ENCODE data around the gene GNB4. TPM values are rescaled to one million over a fixed set of nuclear protein-coding genes. Genes with fewer than 3 reads are reported as not detected.

The GNB4 gene
- total RNA-seq, 1 donor from 2014 or later: 56.6 TPM

- H3K27ac ChIP-seq: no peak overlapping the region
- no peak overlapping the region for H3K4me3 ChIP-seq
- H3K4me1 ChIP-seq: no peaks in the 10 kb centered on the region
- no peaks in the 10 kb centered on the region for H3K27me3 ChIP-seq
- ATAC-seq (no peak), DNase-seq (no peak)
- no peaks in the 10 kb centered on the region for H3K36me3 ChIP-seq
- H3K9me3 ChIP-seq: no peaks in the 10 kb centered on the region
- no peak for TF ChIP-seq CTCF (IDR thresholded peaks at IDR 0.05)
- intact Hi-C loops (cut with DNase I): no loop called here
Measured at GRCh38 chr3:179482857-179483256, 31.6 kb upstream of the GNB4 start.

GRCh38 chr3:179476215-179476614 lies 24.9 kb upstream of the GNB4 start:
- Histone ChIP-seq H3K27me3 (no peaks in the 10 kb centered on the region), H3K9me3 (no peaks in the 10 kb centered on the region), H3K4me1 (peaks cover 7% of the 10 kb centered on the region), H3K36me3 (no peaks in the 10 kb centered on the region), H3K4me3 (no peak overlapping the region), H3K27ac (no peak overlapping the region)
- DNase-seq (no peak), ATAC-seq (peak; percentile 23)
- intact Hi-C loops (cut with DNase I): no loop called here
- TF ChIP-seq CTCF (IDR thresholded peaks at IDR 0.05): no peak

- no peak for TF ChIP-seq CTCF (IDR thresholded peaks at IDR 0.05)
- Histone ChIP-seq H3K4me1 (peaks cover 7% of the 10 kb centered on the region), H3K9me3 (no peaks in the 10 kb centered on the region), H3K4me3 (no peak overlapping the region), H3K27ac (no peak overlapping the region), H3K36me3 (no peaks in the 10 kb centered on the region), H3K27me3 (no peaks in the 10 kb centered on the region)
- DNase-seq: no peak
- intact Hi-C loops (cut with DNase I): no loop called here
- ATAC-seq: no peak
Measured at GRCh38 chr3:179474480-179474879, 23.2 kb upstream of the GNB4 start.

GRCh38 chr3:179473565-179473964 lies 22.3 kb upstream of the GNB4 start:
- ATAC-seq (peak; percentile 62), DNase-seq (no peak)
- H3K4me3 ChIP-seq: no peak overlapping the region
- no peaks in the 10 kb centered on the region for H3K27me3 ChIP-seq
- H3K9me3 ChIP-seq: no peaks in the 10 kb centered on the region
- intact Hi-C loops (cut with DNase I): no loop called here
- no peaks in the 10 kb centered on the region for H3K36me3 ChIP-seq
- H3K4me1 ChIP-seq: peaks cover 7% of the 10 kb centered on the region
- no peak overlapping the region for H3K27ac ChIP-seq
- no peak for TF ChIP-seq CTCF (IDR thresholded peaks at IDR 0.05)

- no peaks in the 10 kb centered on the region for H3K9me3 ChIP-seq
- no peaks in the 10 kb centered on the region for H3K36me3 ChIP-seq
- H3K4me3 ChIP-seq: no peak overlapping the region
- H3K4me1 ChIP-seq: peaks cover 3% of the 10 kb centered on the region
- ATAC-seq: peak; percentile 52
- H3K27me3 ChIP-seq: no peaks in the 10 kb centered on the region
- no peak for TF ChIP-seq CTCF (IDR thresholded peaks at IDR 0.05)
- no peak for DNase-seq
- intact Hi-C loops (cut with DNase I): no loop called here
- no peak overlapping the region for H3K27ac ChIP-seq
Measured at GRCh38 chr3:179464323-179465092, 13.2 kb upstream of the GNB4 start.

Data from upper lobe of right lung (tissue), 1 donor.